DND-41 (cell line): ENCODE data around the gene NEMP2.
"Not testable (repeated sequence)": the region's sequence is repeated elsewhere in the genome, so short reads cannot be mapped to it uniquely, and the experiment has no call there.

ENCODE experiments used
- ATAC-seq: fragments of 200-7000 bp; cut with Tn5 transposase; 3 replicates; pipeline ENCODE4 v1.9.1; 2021; ENCODE audit warnings: low read depth; ENCODE audit not compliant: insufficient read depth
- DNase-seq: peaks from one replicate; pipeline ENCODE4 v3.0.0-alpha.2; 2020
- H2AFZ ChIP-seq: 2 replicates; pipeline ENCODE4 v1.6.0; 2012; ENCODE audit warnings: low read depth, low read length
- H3K27ac ChIP-seq: 2 replicates; pipeline ENCODE4 v1.5.1; 2012; ENCODE audit warnings: low read length, inconsistent platforms
- H3K27me3 ChIP-seq: fragments of 200-600 bp; sonication (generic); 2 replicates; pipeline ENCODE4 v1.6.0; 2012; ENCODE audit warnings: low read length, mild to moderate bottlenecking, inconsistent platforms; ENCODE audit not compliant: insufficient read depth, poor library complexity
- H3K36me3 ChIP-seq: 2 replicates; pipeline ENCODE4 v1.5.1; 2012; ENCODE audit warnings: low read length, inconsistent platforms; ENCODE audit not compliant: insufficient read depth
- H3K4me1 ChIP-seq: 2 replicates; pipeline ENCODE4 v1.5.1; 2012; ENCODE audit warnings: mild to moderate bottlenecking, low read length; ENCODE audit not compliant: insufficient read depth
- H3K4me2 ChIP-seq: 2 replicates; pipeline ENCODE4 v1.6.0; 2012; ENCODE audit warnings: mild to moderate bottlenecking, moderate library complexity, low read length, inconsistent platforms; ENCODE audit not compliant: insufficient read depth
- H3K4me3 ChIP-seq, 2 experiments: fragments of 200-600 bp in 1 of 2; shearing (Covaris generic) in 1 of 2; 2 replicates each; pipeline ENCODE4 v1.5.1; 2012 to 2016; ENCODE audit warnings: inconsistent platforms in 2 of 2, low read length in 2 of 2, mild to moderate bottlenecking in 2 of 2, low read depth in 1 of 2, moderate library complexity in 1 of 2
- H3K79me2 ChIP-seq: 2 replicates; pipeline ENCODE4 v1.6.0; 2012; ENCODE audit warnings: low read length, inconsistent platforms; ENCODE audit not compliant: insufficient read depth
- H3K9ac ChIP-seq: 2 replicates; pipeline ENCODE4 v1.6.0; 2012; ENCODE audit warnings: low read depth, mild to moderate bottlenecking, inconsistent platforms, low read length, moderate library complexity
- H3K9me3 ChIP-seq: 2 replicates; pipeline ENCODE4 v1.5.1; 2012; ENCODE audit warnings: low read length, moderate library complexity, mild to moderate bottlenecking, inconsistent platforms; ENCODE audit not compliant: insufficient read depth, severe bottlenecking
- H4K20me1 ChIP-seq: 2 replicates; pipeline ENCODE4 v1.6.0; 2012; ENCODE audit warnings: low read length; ENCODE audit not compliant: insufficient read depth
- CTCF ChIP-seq: IDR thresholded peaks from 2 replicates; pipeline ENCODE4 v1.5.1; 2012; ENCODE audit warnings: borderline replicate concordance, low read length, moderate library complexity, mild to moderate bottlenecking; ENCODE audit not compliant: poor library complexity, severe bottlenecking; ENCODE audit errors: extremely low read depth
- EZH2 ChIP-seq: IDR thresholded peaks from 3 replicates; pipeline ENCODE4 v1.6.1; 2012; ENCODE audit warnings: borderline replicate concordance, low read depth, mild to moderate bottlenecking, moderate library complexity, low read length, inconsistent platforms; ENCODE audit not compliant: severe bottlenecking

NEMP2 gene

DNA sequence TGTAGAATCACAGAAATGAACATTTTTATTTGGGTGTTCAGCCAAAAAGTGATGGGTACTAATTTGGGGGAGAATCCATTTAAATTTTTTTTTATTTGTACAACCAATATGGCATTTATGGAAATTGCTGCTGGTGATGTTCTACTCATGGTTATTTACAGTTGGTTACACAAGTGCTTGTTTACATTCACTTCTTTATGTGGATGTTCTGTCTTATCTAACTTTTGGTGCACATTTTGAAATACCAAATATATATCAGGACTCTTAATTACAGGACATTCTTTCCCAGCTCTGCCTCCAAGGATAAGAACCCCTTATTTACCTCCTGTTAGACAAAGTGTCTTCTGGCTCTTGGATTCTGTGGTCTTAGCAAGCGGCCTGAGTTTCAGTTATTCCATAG lies 35.2 kb downstream of the NEMP2 start:
- no peak for TF ChIP-seq CTCF
- no peak for TF ChIP-seq EZH2
- Histone ChIP-seq H3K27ac (no peak overlapping the region), H3K4me3 (no peak overlapping the region), H3K27me3 (no peaks in the 10 kb centered on the region), H3K4me1 (no peaks in the 10 kb centered on the region), H3K4me2 (no peak overlapping the region), H3K36me3 (peaks cover 59% of the 10 kb centered on the region), H3K9ac (no peak overlapping the region), H4K20me1 (no peaks in the 10 kb centered on the region), H3K9me3 (no peaks in the 10 kb centered on the region), H3K79me2 (no peaks in the 10 kb centered on the region), H2AFZ (no peak overlapping the region)
- DNase-seq, result no peak
- no peak for ATAC-seq

GRCh38 chr2:190497428-190497827 lies 37.1 kb downstream of the NEMP2 start:
- no peak for DNase-seq
- H3K4me2 ChIP-seq, result no peak overlapping the region
- H3K9me3 ChIP-seq, result no peaks in the 10 kb centered on the region

DNA sequence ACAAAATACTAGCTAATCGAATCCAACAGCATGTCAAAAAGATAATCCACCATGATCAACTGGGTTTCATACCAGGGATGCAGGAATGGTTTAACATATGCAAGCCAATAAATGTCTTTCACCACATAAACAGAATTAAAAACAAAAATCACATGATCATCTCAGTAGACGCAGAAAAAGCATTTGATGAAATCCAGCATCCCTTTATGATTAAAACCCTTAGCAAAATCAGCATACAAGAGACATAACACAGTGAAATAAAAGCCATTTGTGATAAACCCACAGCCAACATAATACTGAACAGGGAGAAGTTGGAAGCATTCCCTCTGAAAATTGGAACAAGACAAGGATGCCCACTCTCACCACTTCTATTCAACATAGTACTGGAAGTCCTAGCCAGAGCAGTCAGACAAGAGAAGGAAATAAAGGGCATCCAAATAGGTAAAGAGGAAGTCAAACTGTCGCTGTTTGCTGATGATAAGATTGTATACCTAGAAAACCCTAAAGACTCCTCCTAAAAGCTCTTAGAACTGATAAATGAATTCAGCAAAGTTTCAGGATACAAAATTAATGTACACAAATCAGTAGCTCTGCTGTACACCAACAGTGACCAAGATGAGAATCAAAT lies 39.8 kb downstream of the NEMP2 start:
- H2AFZ ChIP-seq, H3K4me2 ChIP-seq, H3K27ac ChIP-seq, H3K4me1 ChIP-seq, H3K9ac ChIP-seq, ATAC-seq, H4K20me1 ChIP-seq, H3K9me3 ChIP-seq, H3K79me2 ChIP-seq, H3K27me3 ChIP-seq, H3K4me3 ChIP-seq, DNase-seq: not testable (repeated sequence)
- H3K36me3 ChIP-seq, result peaks cover 51% of the 10 kb centered on the region

More at GRCh38 chr2:190497428-190497827, 37.1 kb downstream of the NEMP2 start:
- TF ChIP-seq CTCF, result no peak
- no peak for TF ChIP-seq EZH2
- peaks cover 48% of the 10 kb centered on the region for H3K36me3 ChIP-seq
- H3K9ac ChIP-seq, result no peak overlapping the region
- H3K27me3 ChIP-seq, result no peaks in the 10 kb centered on the region
- H3K4me1 ChIP-seq, result no peaks in the 10 kb centered on the region
- H2AFZ ChIP-seq, result no peak overlapping the region
- no peak overlapping the region for H3K4me3 ChIP-seq
- no peak for ATAC-seq
- no peaks in the 10 kb centered on the region for H4K20me1 ChIP-seq
- no peaks in the 10 kb centered on the region for H3K79me2 ChIP-seq
- H3K27ac ChIP-seq, result no peak overlapping the region

GRCh38 chr2:190493095-190493494 lies 41.4 kb downstream of the NEMP2 start:
- no peaks in the 10 kb centered on the region for H3K79me2 ChIP-seq
- no peak overlapping the region for H3K27ac ChIP-seq
- H3K4me3 ChIP-seq, result no peak overlapping the region
- H3K4me2 ChIP-seq, result no peak overlapping the region
- no peak for ATAC-seq
- peaks cover 60% of the 10 kb centered on the region for H3K36me3 ChIP-seq
- no peaks in the 10 kb centered on the region for H4K20me1 ChIP-seq
- TF ChIP-seq EZH2, result no peak
- no peak for TF ChIP-seq CTCF
- no peaks in the 10 kb centered on the region for H3K9me3 ChIP-seq
- H3K9ac ChIP-seq, result no peak overlapping the region
- no peak overlapping the region for H2AFZ ChIP-seq
- H3K27me3 ChIP-seq, result no peaks in the 10 kb centered on the region
- peaks cover 9% of the 10 kb centered on the region for H3K4me1 ChIP-seq
- no peak for DNase-seq
